ENCODE data around the gene COLEC12. TPM values are rescaled to one million over a fixed set of nuclear protein-coding genes. Genes with fewer than 3 reads are reported as not detected.

The COLEC12 gene
- total RNA-seq, 4 donors from 2014 or later: 20.9 to 75.1 (median 50.4) TPM

- no peak for TF ChIP-seq CTCF (IDR thresholded peaks at IDR 0.05; ENCODE audit: low read depth)
Observed at GRCh38 chr18:303011-303410, 197.5 kb downstream of the COLEC12 start.

- TF ChIP-seq CTCF (IDR thresholded peaks at IDR 0.05; ENCODE audit: low read depth): no peak
Observed at GRCh38 chr18:302097-302496, 198.4 kb downstream of the COLEC12 start.

- no peak for TF ChIP-seq CTCF (IDR thresholded peaks at IDR 0.05; ENCODE audit: low read depth)
Observed at GRCh38 chr18:297936-298335, 202.6 kb downstream of the COLEC12 start.

- TF ChIP-seq CTCF (IDR thresholded peaks at IDR 0.05; ENCODE audit: low read depth): no peak
Observed at GRCh38 chr18:295756-296490, 204.6 kb downstream of the COLEC12 start.

- no peak for TF ChIP-seq CTCF (IDR thresholded peaks at IDR 0.05; ENCODE audit: low read depth)
Observed at GRCh38 chr18:294566-294965, 205.9 kb downstream of the COLEC12 start.

GRCh38 chr18:293536-293935 lies 207.0 kb downstream of the COLEC12 start:
- TF ChIP-seq CTCF (IDR thresholded peaks at IDR 0.05; ENCODE audit: low read depth): no peak

- TF ChIP-seq CTCF (IDR thresholded peaks at IDR 0.05; ENCODE audit: low read depth): no peak
Observed at GRCh38 chr18:292271-292670, 208.2 kb downstream of the COLEC12 start.
